Activated CD8-positive, alpha-beta memory T cell treated with anti-CD3 and anti-CD28 coated beads for 36 hours (primary cell): ENCODE measurements around the gene NBPF11. TPM values are rescaled to one million over a fixed set of nuclear protein-coding genes. Genes with fewer than 3 reads are reported as not detected.
"Not testable (repeated sequence)": the region's sequence is repeated elsewhere in the genome, so short reads cannot be mapped to it uniquely, and the experiment has no call there.

Source experiments
- CTCF ChIA-PET: fragments of 350-600 bp; sonication (Branson Sonifier 250); formaldehyde crosslinking; loops from one replicate; lab custom pipeline; 2021; ENCODE audit warnings: antibody characterized with exemption; lab: Charles Lee
- POLR2A ChIA-PET: fragments of 350-600 bp; sonication (Branson Sonifier 250); formaldehyde crosslinking; loops from one replicate; lab custom pipeline; 2021; ENCODE audit warnings: antibody characterized with exemption; lab: Charles Lee
- total RNA-seq, 2 experiments: library from RNA; stranded (reverse); gene quantifications; one replicate each; pipeline ENCODE4 v1.2.3, GENCODE V29; 2021

The NBPF11 gene
- total RNA-seq, result 1 to 10 TPM; 5.2 to 6.0 TPM

GRCh38 chr1:148151911-148152656 is at the start of gene NBPF11:
Gene NBPF11 (minus strand): TSS chr1:148152281. CDS start chr1:148127003, 25,278 bp downstream.
- POLR2A ChIA-PET, result interaction anchor here (0.6 kb wide), 1 partner anchor 111 kb away, joined by 3 read pairs; no protein-coding TSS in a partner anchor
- CTCF ChIA-PET, result not testable (repeated sequence)

GRCh38 chr1:148197396-148197795 is 45.3 kb upstream of the NBPF11 start:
- CTCF ChIA-PET, result not testable (repeated sequence)

GRCh38 chr1:148196949-148197348 is 44.9 kb upstream of the NBPF11 start:
- CTCF ChIA-PET, POLR2A ChIA-PET: not testable (repeated sequence)

More at GRCh38 chr1:148197396-148197795, 45.3 kb upstream of the NBPF11 start:
- POLR2A ChIA-PET, result not testable (repeated sequence)

- CTCF ChIA-PET, POLR2A ChIA-PET: not testable (repeated sequence)
Observed at GRCh38 chr1:148195115-148195514, 43.0 kb upstream of the NBPF11 start.

- CTCF ChIA-PET, POLR2A ChIA-PET: not testable (repeated sequence)
Observed at GRCh38 chr1:148188768-148189167, 36.7 kb upstream of the NBPF11 start.

GRCh38 chr1:148178682-148179081 is 26.6 kb upstream of the NBPF11 start:
- CTCF ChIA-PET, POLR2A ChIA-PET: not testable (repeated sequence)

GRCh38 chr1:148175414-148175813 is 23.3 kb upstream of the NBPF11 start:
- CTCF ChIA-PET, POLR2A ChIA-PET: not testable (repeated sequence)

GRCh38 chr1:148171995-148172394 is 19.9 kb upstream of the NBPF11 start:
- CTCF ChIA-PET, result not testable (repeated sequence)

GRCh38 chr1:148166558-148167492 is 14.7 kb upstream of the NBPF11 start:
- CTCF ChIA-PET, result no interaction called here

More at GRCh38 chr1:148171995-148172394, 19.9 kb upstream of the NBPF11 start:
- POLR2A ChIA-PET, result not testable (repeated sequence)

GRCh38 chr1:148162363-148162762 is 10.3 kb upstream of the NBPF11 start:
- CTCF ChIA-PET, result no interaction called here

More at GRCh38 chr1:148166558-148167492, 14.7 kb upstream of the NBPF11 start:
- POLR2A ChIA-PET, result no interaction called here

GRCh38 chr1:148161053-148161901 is 9.2 kb upstream of the NBPF11 start:
- CTCF ChIA-PET, result no interaction called here
- POLR2A ChIA-PET, result no interaction called here

More at GRCh38 chr1:148162363-148162762, 10.3 kb upstream of the NBPF11 start:
- POLR2A ChIA-PET, result no interaction called here

- ChIA-PET POLR2A (no interaction called here), CTCF (no interaction called here)
Observed at GRCh38 chr1:148160343-148161052, 8.4 kb upstream of the NBPF11 start.

GRCh38 chr1:148160048-148160342 is 7.9 kb upstream of the NBPF11 start:
- CTCF ChIA-PET, result no interaction called here
- POLR2A ChIA-PET, result no interaction called here

- ChIA-PET POLR2A (no interaction called here), CTCF (no interaction called here)
Observed at GRCh38 chr1:148158341-148159003, 6.4 kb upstream of the NBPF11 start.

- POLR2A ChIA-PET, CTCF ChIA-PET: not testable (repeated sequence)
Observed at GRCh38 chr1:148157803-148158202, 5.7 kb upstream of the NBPF11 start.

- CTCF ChIA-PET, POLR2A ChIA-PET: not testable (repeated sequence)
Observed at GRCh38 chr1:148155494-148156275, 3.6 kb upstream of the NBPF11 start.

- CTCF ChIA-PET, POLR2A ChIA-PET: not testable (repeated sequence)
Observed at GRCh38 chr1:148152795-148153194, 714 bp upstream of the NBPF11 start.
